ENCODE data around the gene B4GALT6. TPM values are rescaled to one million over a fixed set of nuclear protein-coding genes. Genes with fewer than 3 reads are reported as not detected.

B4GALT6 gene
- total RNA-seq = 2.6 and 6.0 TPM in 2 replicates

DNA sequence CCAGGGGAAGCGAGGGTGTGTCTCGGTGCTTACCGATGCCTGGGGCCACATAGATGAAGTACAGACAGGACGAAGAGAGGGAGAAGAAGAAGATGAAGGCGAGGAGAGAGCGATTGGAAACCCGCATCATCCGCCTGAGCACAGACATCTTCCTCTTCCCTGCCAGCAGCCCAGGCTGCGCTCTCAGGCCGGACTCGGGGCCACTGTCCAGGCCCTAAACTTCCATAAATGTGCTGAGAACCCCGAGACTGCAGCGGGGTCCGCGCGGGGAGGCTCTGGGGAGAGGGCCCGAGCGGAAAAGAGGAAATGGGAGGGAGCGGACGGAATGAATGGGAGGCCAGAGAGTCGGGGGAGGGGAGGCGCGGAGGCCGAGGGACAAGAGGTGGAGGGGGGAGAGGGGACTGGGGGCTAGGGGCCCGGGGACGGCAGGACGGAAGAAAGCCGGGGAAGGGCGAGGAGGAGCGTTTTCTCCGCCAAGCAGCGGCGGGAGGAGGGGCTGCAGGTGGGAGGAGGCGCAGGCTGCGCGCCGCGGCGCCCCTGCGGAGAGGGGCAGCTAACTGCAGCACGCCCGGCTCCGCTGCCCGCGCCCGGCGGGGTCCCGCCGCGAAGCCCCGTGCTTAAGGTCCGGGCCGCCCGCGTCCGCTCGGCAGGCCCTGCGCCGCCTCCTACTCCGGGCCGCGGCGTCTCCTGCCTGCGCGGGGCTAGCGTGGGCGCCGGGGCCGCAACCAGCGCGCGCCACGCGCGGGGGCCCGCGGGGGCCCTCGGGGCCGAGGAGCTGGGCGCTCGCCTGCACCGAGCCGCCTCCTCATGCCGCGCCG is at the start of gene B4GALT6:
B4GALT6 (minus strand) TSS at position 303 of the 818 bp plus-strand sequence; CDS start at position 148, 155 bp downstream.

GRCh38 chr18:31591628-31592027 is 92.8 kb downstream of the B4GALT6 start, which contains the start of gene TTR:
TTR (plus strand) TSS chr18:31591877; CDS start chr18:31591903, 26 bp downstream.

Other genes starting within 250 kb of the B4GALT6 start
- under 0.01 TPM in 2 replicates for gene DSG3, start 236.8 kb downstream of the B4GALT6 start, total RNA-seq
- 0.33 and 0.73 TPM in 2 replicates for gene DSG2, start 186.4 kb downstream of the B4GALT6 start, total RNA-seq
- not detected in 2 replicates for gene TTR, start 92.7 kb downstream of the B4GALT6 start, total RNA-seq
- 0.15 and 0.17 TPM in 2 replicates for gene SLC25A52, start 76.3 kb upstream of the B4GALT6 start, total RNA-seq

All from smooth muscle cell of trachea (primary cell).